Lower leg skin (tissue), 4 donors: ENCODE data around the gene SLC17A2. TPM values are rescaled to one million over a fixed set of nuclear protein-coding genes. Genes with fewer than 3 reads are reported as not detected.

ENCODE experiments used
- DNase-seq, 2 donors: peaks; one replicate each; pipeline ENCODE4 v3.0.0-alpha.2; 2019; ENCODE audit warnings: low spot score in 2 of 2
- H3K4me3 ChIP-seq: fragments of 200-600 bp; sonication (generic); 2 replicates; pipeline ENCODE4 v1.5.1; 2017; ENCODE audit warnings: mild to moderate bottlenecking, low read depth; ENCODE audit not compliant: poor library complexity, severe bottlenecking
- POLR2A ChIP-seq, 2 donors: fragments of 450-650 bp; IDR thresholded peaks; one replicate each; pipeline ENCODE4 v1.6.1; 2016 to 2017; ENCODE audit warnings: antibody characterized with exemption in 2 of 2, mild to moderate bottlenecking in 1 of 2, moderate library complexity in 1 of 2
- WGBS, 2 donors: methylation state at CpG; one replicate each; pipeline ENCODE4 v1.1.5; 2018; 5-methylcytosine and 5-hydroxymethylcytosine counted together
- intact Hi-C: fragments of 100-400 bp; cut with DNase I; formaldehyde crosslinking; loops from one replicate; pipeline ENCODE4 v1.15.0; 2023; ENCODE audit warnings: low total_unique reads
- total RNA-seq, 4 donors: library from RNA; depleted of rRNA; stranded (reverse); fragments of >200 nt; gene quantifications; one replicate each; pipeline ENCODE4 v1.1.0, GENCODE V29; 2016
- TF ChIP-seq, protein P1 (sequence below), 3 donors: fragments of 450-650 bp; IDR thresholded peaks; one replicate each; pipeline ENCODE4 v1.5.1; 2016; ENCODE audit warnings: antibody characterized with exemption in 3 of 3, mild to moderate bottlenecking in 3 of 3, moderate library complexity in 2 of 3

SLC17A2 gene, protein sequence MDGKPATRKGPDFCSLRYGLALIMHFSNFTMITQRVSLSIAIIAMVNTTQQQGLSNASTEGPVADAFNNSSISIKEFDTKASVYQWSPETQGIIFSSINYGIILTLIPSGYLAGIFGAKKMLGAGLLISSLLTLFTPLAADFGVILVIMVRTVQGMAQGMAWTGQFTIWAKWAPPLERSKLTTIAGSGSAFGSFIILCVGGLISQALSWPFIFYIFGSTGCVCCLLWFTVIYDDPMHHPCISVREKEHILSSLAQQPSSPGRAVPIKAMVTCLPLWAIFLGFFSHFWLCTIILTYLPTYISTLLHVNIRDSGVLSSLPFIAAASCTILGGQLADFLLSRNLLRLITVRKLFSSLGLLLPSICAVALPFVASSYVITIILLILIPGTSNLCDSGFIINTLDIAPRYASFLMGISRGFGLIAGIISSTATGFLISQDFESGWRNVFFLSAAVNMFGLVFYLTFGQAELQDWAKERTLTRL
- total RNA-seq: not detected

DNA sequence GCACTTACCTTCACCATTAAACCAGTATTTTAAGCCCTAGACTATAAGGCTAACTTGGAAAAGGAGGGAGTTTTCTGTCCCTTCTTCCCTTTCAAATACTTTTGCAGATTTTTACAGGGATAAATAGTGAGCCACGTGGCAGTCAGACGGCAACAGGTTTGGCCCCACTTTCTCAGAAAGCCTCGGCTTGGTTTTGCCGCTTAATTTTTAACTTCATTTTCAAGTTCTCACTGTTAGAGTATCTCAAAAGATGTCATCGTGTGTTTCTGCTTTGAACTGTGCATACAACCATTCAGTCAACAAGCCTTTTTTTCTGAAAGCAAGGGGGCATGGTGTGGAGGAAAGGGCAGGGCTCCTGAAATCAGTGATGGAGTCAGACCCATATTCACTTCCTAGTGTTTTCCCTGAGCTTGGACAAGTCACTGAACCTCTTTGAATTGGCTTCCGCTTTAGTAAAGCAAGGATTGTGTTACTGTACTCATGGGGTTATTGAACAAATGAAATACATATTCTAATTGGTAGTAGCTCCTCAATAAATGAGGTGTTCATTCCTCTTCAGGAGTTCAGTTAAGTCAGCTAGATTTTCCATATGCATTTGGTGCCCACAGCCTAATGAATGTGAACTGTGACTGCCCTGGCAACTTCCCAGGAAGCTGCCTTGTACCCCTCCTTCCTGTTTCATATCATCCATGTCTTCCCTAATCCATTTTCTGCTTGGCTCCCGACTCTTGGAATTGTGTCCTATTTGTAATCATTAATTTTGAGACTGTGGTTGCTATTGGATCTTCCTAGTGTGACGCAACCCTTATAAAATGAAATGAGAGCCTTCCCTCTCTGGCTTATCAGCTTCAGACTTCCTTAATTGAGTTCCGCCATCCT is at the start of gene SLC17A2:
Gene SLC17A2 (minus strand): TSS at position 160 of the 879 bp plus-strand sequence. CDS start 4,895 bp downstream, outside the sequence.
- no peak for DNase-seq
- WGBS, 2 donors: 90% methylated on average over 9 of the region's 9 CpGs
- intact Hi-C loops: no loop called here
- TF ChIP-seq, protein P1, sequence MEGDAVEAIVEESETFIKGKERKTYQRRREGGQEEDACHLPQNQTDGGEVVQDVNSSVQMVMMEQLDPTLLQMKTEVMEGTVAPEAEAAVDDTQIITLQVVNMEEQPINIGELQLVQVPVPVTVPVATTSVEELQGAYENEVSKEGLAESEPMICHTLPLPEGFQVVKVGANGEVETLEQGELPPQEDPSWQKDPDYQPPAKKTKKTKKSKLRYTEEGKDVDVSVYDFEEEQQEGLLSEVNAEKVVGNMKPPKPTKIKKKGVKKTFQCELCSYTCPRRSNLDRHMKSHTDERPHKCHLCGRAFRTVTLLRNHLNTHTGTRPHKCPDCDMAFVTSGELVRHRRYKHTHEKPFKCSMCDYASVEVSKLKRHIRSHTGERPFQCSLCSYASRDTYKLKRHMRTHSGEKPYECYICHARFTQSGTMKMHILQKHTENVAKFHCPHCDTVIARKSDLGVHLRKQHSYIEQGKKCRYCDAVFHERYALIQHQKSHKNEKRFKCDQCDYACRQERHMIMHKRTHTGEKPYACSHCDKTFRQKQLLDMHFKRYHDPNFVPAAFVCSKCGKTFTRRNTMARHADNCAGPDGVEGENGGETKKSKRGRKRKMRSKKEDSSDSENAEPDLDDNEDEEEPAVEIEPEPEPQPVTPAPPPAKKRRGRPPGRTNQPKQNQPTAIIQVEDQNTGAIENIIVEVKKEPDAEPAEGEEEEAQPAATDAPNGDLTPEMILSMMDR (IDR thresholded peaks at IDR 0.05): no peak
- TF ChIP-seq POLR2A (IDR thresholded peaks at IDR 0.05): no peak
- no peak within 1 kb of the TSS for H3K4me3 ChIP-seq

DNA sequence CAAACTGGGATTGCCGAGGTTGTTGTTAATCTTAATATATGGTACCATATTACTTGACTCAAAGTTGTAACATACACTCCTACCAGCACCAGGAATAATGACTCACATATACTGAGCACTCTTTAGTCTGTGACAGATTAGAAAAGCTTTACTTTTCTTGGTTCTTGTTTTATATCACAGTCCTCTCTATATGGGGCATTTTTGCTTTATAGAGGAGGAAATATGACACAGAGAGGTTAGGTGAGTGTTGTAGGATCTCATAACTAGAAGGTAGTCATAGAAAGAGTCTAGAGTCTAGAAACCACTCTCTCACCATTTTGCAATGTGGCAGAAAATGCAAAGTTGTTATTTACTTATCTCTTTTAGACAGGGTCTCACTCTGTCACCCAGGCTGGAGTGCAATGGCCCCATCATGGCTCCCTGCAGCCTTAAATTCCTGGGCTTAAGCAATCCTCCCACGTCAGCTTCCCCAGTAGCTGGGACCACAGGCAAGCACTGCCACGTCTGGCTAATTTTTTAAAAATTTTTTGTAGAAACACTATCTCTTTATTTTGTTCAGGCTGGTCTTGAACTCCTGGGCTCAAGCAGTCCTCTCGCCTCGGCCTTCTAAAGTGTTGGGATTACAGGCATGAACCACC is 45.6 kb upstream of the SLC17A2 start:
- peak in 1 of 2 donors; percentile 57 for DNase-seq
- intact Hi-C loops: no loop called here
- 88 to 95% methylated on average over 5 of the region's 5 CpGs for WGBS, 2 donors
- no peak overlapping the region for H3K4me3 ChIP-seq
- no peak for TF ChIP-seq POLR2A (IDR thresholded peaks at IDR 0.05)
- TF ChIP-seq, protein P1 (IDR thresholded peaks at IDR 0.05): no peak

DNA sequence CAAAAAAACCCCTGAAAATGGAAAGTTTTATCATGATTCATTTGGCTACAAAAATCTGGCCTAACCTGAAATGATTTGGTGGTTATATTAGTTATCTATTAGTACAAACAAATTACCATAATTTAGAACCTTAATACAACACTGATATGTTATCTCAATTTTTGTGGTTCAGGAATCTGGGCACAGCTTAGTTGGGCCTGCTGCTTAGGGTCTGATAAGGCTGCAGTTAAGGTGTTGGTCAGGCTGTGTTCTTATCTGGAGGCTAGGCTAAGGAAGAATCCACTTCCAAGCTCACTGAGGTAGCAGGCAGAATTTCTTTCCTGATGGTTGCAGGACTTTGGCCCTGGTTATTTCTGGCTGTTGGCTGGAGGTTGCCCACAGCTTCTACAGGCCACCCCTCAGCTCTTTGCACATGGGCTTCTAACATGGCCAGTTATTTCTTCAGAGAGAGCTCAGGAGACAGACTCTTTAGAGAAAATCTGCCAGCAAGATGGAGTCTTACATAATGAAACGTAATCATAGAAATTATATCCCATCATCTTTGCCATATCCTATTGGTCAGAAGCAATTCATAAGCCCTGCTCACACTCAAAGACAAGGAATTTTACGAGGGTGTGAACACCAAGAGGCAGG is 43.5 kb upstream of the SLC17A2 start:
- WGBS, 2 donors: 96 to 98% methylated on average over 2 of the region's 2 CpGs
- TF ChIP-seq, protein P1 (IDR thresholded peaks at IDR 0.05): no peak
- no peak for TF ChIP-seq POLR2A (IDR thresholded peaks at IDR 0.05)
- intact Hi-C loops: no loop called here
- H3K4me3 ChIP-seq: no peak overlapping the region
- peak in 1 of 2 donors; percentile 21 for DNase-seq

DNA sequence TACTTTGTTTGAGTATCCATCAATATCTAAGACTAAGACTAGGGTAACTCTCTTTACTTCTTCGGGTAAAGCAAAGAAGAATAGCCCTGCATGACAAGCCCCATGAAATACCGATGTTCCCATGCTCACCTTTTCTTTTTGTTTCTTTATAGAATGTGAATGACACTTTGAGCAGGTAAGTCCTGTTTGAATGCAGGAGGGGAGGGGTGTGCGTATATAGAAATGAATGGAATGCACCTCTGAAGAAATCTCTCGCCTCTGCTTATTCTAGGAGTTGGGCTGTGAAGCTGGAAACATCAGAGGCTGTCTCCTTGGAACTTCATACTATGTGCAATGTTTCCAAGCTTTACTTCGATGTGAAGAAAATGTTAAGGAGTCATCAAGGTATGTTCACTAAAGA is 42.4 kb upstream of the SLC17A2 start:
- intact Hi-C loops: no loop called here
- H3K4me3 ChIP-seq: no peak overlapping the region
- WGBS, 2 donors: 74 to 87% methylated on average over 5 of the region's 5 CpGs
- DNase-seq: no peak
- TF ChIP-seq POLR2A (IDR thresholded peaks at IDR 0.05): no peak
- TF ChIP-seq, protein P1 (IDR thresholded peaks at IDR 0.05): no peak

DNA sequence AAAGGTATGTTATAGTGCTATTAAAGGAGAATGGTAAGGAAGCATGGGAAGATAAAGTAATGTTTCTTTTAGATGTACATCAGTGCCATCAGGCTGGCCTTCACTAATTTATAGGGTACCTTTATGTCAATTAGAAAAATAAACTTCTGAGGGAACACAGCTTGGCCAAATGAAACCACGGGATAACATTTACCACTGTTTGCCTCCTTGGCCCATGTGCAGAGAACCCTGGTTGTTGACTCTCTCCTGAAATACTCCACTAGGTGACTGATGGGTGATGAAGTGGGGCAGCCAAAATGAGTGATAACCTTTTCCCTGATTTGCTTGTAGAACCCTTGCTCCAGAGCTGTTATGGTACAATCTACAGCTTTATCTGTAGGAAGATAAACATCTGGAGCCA is 41.6 kb upstream of the SLC17A2 start:
- TF ChIP-seq, protein P1 (IDR thresholded peaks at IDR 0.05): no peak
- no peak for TF ChIP-seq POLR2A (IDR thresholded peaks at IDR 0.05)
- WGBS, 2 donors: 90 to 100% methylated on average over 1 of the region's 1 CpG
- no peak overlapping the region for H3K4me3 ChIP-seq
- intact Hi-C loops: no loop called here
- peak in 1 of 2 donors; percentile 8 for DNase-seq
